ENCODE data around the gene RPL15.

Gene RPL15

DNA sequence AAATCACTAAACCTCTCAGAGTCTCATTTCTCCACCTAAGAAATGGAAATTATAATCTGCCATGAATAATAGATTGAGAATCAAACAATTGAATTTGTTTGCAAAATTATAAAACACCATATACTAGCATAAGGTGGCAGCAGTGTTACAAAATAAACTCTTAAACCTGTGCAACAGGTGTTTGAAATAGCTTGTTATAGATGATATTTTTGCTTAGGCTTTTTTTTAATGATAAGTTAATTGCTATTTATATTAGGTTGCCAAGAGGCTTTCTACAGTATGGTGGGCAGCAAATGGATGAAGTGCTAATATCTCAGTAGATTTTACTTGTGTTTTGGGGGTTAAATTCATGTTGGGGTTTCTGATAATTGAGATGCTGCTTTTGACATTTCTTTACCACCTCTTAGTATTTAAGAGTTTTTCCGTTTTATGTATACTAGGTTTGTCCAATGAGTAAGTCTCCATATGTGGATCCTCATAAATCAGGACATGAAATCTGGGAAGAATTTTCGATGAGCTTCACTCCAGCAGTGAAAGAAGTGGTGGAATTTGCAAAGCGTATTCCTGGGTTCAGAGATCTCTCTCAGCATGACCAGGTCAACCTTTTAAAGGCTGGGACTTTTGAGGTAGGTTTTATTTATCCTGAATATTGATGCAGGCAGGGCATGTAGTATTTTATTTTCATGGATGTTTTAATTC, 47.8 kb downstream of the RPL15 start:
- no peak for DNase-seq (ENCODE audit: low spot score)

DNA sequence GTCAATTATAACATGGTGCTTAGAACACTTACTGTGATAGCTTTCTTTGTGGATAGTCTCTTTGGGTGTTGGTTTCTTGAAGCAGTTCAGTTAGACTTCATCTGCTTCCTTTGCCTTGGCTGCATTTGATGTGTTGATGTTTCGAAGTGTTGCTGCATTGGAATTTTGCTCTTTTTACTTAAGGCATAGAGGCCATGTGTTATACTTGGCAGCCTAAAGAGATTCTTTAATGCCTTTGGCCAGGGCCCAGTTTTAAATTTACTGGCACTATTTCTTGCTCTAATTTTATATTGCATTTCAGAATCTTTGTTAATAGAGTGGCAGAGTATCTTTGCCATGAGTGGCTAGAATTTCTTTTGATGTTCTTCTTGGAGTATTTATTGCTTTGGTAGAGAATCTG, 49.4 kb downstream of the RPL15 start:
- no peak for DNase-seq (ENCODE audit: low spot score)

DNA sequence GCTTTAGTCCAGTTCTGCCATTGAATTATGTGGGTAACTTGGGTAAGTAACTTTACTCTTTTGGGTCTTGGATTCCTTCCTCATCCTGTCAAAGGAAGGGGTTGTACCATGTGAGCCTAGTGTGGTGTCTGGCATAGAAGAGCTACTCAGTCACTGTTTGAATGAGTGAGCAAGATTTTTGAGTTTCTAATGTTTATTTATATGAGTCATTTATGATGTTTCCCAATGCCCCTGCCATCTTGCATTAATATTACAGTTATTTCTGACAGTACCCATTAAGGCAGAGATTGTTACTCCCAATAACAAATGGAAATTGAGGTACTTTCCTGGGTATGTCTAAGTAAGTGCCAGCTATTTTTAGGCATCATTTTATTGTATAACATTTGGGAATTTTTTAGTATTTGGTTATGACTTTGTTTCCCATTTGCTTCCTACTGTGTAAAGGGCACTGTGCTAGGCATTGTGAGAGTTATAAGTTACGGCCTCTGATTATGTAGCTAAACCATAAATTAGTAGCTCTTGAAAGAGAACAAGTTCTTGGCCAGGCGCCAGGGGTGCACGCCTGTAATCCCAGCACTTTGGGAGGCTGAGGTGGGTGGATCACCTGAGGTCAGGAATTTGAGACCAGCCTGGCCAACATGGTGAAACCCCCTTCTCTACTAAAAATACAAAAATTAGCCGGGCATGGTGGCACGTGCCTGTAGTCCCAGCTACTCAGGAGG, 51.7 kb downstream of the RPL15 start:
- DNase-seq (ENCODE audit: low spot score), result no peak

DNA sequence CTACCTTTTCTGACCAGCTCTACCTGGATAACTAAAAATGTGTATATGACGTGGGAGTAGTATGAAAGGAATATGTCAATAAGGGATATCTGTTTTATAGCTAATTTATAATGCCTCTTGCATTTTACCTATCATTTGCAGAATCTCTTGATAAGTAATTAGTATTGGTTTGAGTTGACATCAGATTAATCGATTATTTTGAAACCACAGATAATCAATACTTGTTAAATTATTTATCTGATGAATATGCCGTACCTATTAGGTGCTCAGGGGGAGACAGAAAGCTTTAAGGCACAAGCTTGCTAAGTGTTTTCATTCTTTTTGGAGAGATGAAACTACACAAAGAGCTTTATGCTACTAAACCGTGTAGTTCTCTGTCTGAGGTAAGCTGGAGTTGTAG, 52.5 kb downstream of the RPL15 start:
- no peak for DNase-seq (ENCODE audit: low spot score)
